Measurements from ENCODE around the gene LCE1E.

LCE1E gene

GRCh38 chr1:152786077-152786476, at the start of gene LCE1E:
Gene LCE1E (plus strand): TSS chr1:152786257. CDS start chr1:152787300, 1,043 bp downstream.
- no peak for FAIRE-seq

GRCh38 chr1:152737997-152738396, 48.1 kb upstream of the LCE1E start:
- FAIRE-seq, result no peak

GRCh38 chr1:152739841-152740240, 46.2 kb upstream of the LCE1E start:
- no peak for FAIRE-seq

- no peak for FAIRE-seq
Measured at GRCh38 chr1:152741656-152742055, 44.4 kb upstream of the LCE1E start.

- no peak for FAIRE-seq
Measured at GRCh38 chr1:152743371-152744145, 42.5 kb upstream of the LCE1E start.

GRCh38 chr1:152745289-152745704, 40.8 kb upstream of the LCE1E start:
- no peak for FAIRE-seq

GRCh38 chr1:152745765-152746444, 40.2 kb upstream of the LCE1E start:
- FAIRE-seq, result no peak

GRCh38 chr1:152747831-152748230, 38.2 kb upstream of the LCE1E start:
- FAIRE-seq, result no peak

- FAIRE-seq, result no peak
Measured at GRCh38 chr1:152752225-152752624, 33.8 kb upstream of the LCE1E start.

- no peak for FAIRE-seq
Measured at GRCh38 chr1:152753586-152753985, 32.5 kb upstream of the LCE1E start.

- FAIRE-seq, result no peak
Measured at GRCh38 chr1:152756872-152757271, 29.2 kb upstream of the LCE1E start.

- FAIRE-seq, result no peak
Measured at GRCh38 chr1:152757747-152758146, 28.3 kb upstream of the LCE1E start, which contains the start of gene KPRP. Gene KPRP (plus strand): TSS chr1:152758025. CDS start chr1:152759589, 1,564 bp downstream.

- FAIRE-seq, result no peak
Measured at GRCh38 chr1:152758636-152759035, 27.4 kb upstream of the LCE1E start.

- no peak for FAIRE-seq
Measured at GRCh38 chr1:152759453-152760173, 26.4 kb upstream of the LCE1E start.

- no peak for FAIRE-seq
Measured at GRCh38 chr1:152760551-152761190, 25.4 kb upstream of the LCE1E start.

GRCh38 chr1:152761609-152762213, 24.3 kb upstream of the LCE1E start:
- FAIRE-seq, result no peak

- FAIRE-seq, result no peak
Measured at GRCh38 chr1:152768847-152769533, 17.1 kb upstream of the LCE1E start.

GRCh38 chr1:152770411-152770810, 15.6 kb upstream of the LCE1E start:
- no peak for FAIRE-seq

GRCh38 chr1:152774875-152775274, 11.2 kb upstream of the LCE1E start, which contains the start of gene LCE1F:
Gene LCE1F (plus strand): TSS chr1:152775140. CDS start chr1:152776372, 1,232 bp downstream.
- no peak for FAIRE-seq

- FAIRE-seq, result no peak
Measured at GRCh38 chr1:152776361-152776760, 9.7 kb upstream of the LCE1E start.

GRCh38 chr1:152777510-152778137, 8.4 kb upstream of the LCE1E start:
- no peak for FAIRE-seq

All from islet of Langerhans (tissue), 1 donor.